ENCODE measurements around the gene AGTRAP. TPM values are rescaled to one million over a fixed set of nuclear protein-coding genes. Genes with fewer than 3 reads are reported as not detected.
A peak's percentile ranks its signal among the peaks of the same experiment; 100 is the strongest.

AGTRAP gene
- total and polyA plus RNA-seq, 9 of the 15 experiments (the other 6 are each of a cell fraction or from before 2014, with no cell fraction given), result 26.8 to 105 (median 57.5) TPM

DNA sequence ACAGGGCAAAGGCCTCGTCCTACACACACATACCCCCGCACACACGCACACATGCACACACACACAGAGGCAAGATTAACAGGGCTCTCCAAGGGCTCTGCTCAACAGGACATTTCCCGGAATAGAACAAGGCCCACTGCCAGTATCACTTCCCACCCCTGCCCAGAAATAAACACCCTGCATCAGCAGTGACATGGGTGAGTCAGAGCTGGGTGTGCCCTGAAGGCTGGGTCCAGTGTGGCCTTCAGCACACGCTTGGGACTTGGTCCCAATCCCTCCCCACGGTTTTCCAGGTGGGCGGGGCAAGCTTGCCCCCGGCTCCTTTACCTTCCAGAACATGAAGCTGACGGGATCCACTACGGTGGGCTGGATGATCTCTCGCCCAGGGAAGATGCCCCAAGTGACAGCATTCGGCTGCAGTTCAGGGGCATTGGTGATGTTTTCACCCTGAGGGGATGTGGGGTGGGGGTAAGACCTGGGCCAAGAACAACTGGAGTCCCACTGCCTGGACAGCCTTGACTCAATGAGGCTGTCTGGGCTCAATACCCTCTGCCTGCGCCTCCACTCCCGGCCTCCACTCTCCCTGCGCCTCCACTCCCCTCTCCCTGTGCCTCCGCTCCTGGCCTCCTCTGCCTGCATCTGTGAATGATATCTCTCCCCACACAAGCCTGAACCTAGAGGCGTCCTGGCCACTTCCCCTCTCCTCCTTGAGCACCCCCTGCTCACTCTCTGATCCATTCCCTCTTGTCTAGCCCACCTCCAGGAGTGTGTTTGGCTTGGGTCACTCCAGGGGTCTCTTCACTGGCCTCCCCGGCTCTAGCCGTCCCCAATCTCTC is 55.2 kb downstream of the AGTRAP start (continued):
- TF ChIP-seq, protein P1, sequence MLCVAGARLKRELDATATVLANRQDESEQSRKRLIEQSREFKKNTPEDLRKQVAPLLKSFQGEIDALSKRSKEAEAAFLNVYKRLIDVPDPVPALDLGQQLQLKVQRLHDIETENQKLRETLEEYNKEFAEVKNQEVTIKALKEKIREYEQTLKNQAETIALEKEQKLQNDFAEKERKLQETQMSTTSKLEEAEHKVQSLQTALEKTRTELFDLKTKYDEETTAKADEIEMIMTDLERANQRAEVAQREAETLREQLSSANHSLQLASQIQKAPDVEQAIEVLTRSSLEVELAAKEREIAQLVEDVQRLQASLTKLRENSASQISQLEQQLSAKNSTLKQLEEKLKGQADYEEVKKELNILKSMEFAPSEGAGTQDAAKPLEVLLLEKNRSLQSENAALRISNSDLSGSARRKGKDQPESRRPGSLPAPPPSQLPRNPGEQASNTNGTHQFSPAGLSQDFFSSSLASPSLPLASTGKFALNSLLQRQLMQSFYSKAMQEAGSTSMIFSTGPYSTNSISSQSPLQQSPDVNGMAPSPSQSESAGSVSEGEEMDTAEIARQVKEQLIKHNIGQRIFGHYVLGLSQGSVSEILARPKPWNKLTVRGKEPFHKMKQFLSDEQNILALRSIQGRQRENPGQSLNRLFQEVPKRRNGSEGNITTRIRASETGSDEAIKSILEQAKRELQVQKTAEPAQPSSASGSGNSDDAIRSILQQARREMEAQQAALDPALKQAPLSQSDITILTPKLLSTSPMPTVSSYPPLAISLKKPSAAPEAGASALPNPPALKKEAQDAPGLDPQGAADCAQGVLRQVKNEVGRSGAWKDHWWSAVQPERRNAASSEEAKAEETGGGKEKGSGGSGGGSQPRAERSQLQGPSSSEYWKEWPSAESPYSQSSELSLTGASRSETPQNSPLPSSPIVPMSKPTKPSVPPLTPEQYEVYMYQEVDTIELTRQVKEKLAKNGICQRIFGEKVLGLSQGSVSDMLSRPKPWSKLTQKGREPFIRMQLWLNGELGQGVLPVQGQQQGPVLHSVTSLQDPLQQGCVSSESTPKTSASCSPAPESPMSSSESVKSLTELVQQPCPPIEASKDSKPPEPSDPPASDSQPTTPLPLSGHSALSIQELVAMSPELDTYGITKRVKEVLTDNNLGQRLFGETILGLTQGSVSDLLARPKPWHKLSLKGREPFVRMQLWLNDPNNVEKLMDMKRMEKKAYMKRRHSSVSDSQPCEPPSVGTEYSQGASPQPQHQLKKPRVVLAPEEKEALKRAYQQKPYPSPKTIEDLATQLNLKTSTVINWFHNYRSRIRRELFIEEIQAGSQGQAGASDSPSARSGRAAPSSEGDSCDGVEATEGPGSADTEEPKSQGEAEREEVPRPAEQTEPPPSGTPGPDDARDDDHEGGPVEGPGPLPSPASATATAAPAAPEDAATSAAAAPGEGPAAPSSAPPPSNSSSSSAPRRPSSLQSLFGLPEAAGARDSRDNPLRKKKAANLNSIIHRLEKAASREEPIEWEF (CRISPR knock-in tag; IDR thresholded peaks at IDR 0.05), result no peak
- no peak for TF ChIP-seq TAF15 (IDR thresholded peaks at IDR 0.05; ENCODE audit: low read depth, low read length)
- TF ChIP-seq ETV6 (IDR thresholded peaks at IDR 0.05; ENCODE audit: borderline replicate concordance in 1 of 2, low read depth in 2 of 2, low read length in 1 of 2), result peak in 1 of 2 experiments; percentile 70; a peak in 1 of 4 replicates
- no peak for TF ChIP-seq ETV6 (CRISPR knock-in tag; IDR thresholded peaks at IDR 0.05; ENCODE audit: borderline replicate concordance)
- 0 out of 2 replicates have a peak, but pooled peaks have one; percentile 42 for TF ChIP-seq LEF1 (IDR thresholded peaks at IDR 0.05)
- TF ChIP-seq HCFC1 (IDR thresholded peaks at IDR 0.05; ENCODE audit: low read depth, low read length), result no peak
- peak; percentile 32 for TF ChIP-seq EP400 (IDR thresholded peaks at IDR 0.05)
- TF ChIP-seq, protein P2, sequence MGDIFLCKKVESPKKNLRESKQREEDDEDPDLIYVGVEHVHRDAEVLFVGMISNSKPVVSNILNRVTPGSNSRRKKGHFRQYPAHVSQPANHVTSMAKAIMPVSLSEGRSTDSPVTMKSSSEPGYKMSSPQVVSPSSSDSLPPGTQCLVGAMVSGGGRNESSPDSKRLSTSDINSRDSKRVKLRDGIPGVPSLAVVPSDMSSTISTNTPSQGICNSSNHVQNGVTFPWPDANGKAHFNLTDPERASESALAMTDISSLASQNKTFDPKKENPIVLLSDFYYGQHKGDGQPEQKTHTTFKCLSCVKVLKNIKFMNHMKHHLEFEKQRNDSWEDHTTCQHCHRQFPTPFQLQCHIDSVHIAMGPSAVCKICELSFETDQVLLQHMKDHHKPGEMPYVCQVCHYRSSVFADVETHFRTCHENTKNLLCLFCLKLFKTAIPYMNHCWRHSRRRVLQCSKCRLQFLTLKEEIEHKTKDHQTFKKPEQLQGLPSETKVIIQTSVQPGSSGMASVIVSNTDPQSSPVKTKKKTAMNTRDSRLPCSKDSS (IDR thresholded peaks at IDR 0.05; ENCODE audit: low read depth, partially characterized antibody), result no peak
- TF ChIP-seq, protein P3, sequence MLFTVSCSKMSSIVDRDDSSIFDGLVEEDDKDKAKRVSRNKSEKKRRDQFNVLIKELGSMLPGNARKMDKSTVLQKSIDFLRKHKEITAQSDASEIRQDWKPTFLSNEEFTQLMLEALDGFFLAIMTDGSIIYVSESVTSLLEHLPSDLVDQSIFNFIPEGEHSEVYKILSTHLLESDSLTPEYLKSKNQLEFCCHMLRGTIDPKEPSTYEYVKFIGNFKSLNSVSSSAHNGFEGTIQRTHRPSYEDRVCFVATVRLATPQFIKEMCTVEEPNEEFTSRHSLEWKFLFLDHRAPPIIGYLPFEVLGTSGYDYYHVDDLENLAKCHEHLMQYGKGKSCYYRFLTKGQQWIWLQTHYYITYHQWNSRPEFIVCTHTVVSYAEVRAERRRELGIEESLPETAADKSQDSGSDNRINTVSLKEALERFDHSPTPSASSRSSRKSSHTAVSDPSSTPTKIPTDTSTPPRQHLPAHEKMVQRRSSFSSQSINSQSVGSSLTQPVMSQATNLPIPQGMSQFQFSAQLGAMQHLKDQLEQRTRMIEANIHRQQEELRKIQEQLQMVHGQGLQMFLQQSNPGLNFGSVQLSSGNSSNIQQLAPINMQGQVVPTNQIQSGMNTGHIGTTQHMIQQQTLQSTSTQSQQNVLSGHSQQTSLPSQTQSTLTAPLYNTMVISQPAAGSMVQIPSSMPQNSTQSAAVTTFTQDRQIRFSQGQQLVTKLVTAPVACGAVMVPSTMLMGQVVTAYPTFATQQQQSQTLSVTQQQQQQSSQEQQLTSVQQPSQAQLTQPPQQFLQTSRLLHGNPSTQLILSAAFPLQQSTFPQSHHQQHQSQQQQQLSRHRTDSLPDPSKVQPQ (CRISPR knock-in tag; IDR thresholded peaks at IDR 0.05; ENCODE audit: borderline replicate concordance), result no peak
- TF ChIP-seq RHOXF2B (CRISPR knock-in tag; conservative IDR thresholded peaks at IDR 0.05), result no peak
- no peak for TF ChIP-seq DIDO1 (tag; IDR thresholded peaks at IDR 0.05; ENCODE audit: low read depth)
- TF ChIP-seq, protein P4, sequence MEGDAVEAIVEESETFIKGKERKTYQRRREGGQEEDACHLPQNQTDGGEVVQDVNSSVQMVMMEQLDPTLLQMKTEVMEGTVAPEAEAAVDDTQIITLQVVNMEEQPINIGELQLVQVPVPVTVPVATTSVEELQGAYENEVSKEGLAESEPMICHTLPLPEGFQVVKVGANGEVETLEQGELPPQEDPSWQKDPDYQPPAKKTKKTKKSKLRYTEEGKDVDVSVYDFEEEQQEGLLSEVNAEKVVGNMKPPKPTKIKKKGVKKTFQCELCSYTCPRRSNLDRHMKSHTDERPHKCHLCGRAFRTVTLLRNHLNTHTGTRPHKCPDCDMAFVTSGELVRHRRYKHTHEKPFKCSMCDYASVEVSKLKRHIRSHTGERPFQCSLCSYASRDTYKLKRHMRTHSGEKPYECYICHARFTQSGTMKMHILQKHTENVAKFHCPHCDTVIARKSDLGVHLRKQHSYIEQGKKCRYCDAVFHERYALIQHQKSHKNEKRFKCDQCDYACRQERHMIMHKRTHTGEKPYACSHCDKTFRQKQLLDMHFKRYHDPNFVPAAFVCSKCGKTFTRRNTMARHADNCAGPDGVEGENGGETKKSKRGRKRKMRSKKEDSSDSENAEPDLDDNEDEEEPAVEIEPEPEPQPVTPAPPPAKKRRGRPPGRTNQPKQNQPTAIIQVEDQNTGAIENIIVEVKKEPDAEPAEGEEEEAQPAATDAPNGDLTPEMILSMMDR (IDR thresholded peaks at IDR 0.05 in 2 of 3, conservative IDR thresholded peaks at IDR 0.05 in 1 of 3; ENCODE audit: insufficient read depth in 2 of 3, low read depth in 1 of 3, low read length in 3 of 3), result no peak
